Right atrium auricular region (tissue), 2 donors: ENCODE results near the gene TSC22D2. TPM values are rescaled to one million over a fixed set of nuclear protein-coding genes. Genes with fewer than 3 reads are reported as not detected.
"Not testable (repeated sequence)": the region's sequence is repeated elsewhere in the genome, so short reads cannot be mapped to it uniquely, and the experiment has no call there.

Source experiments
- DNase-seq: peaks from one replicate; pipeline ENCODE4 v3.0.0-alpha.2; 2019; ENCODE audit warnings: low spot score
- H3K27ac ChIP-seq, 2 donors: fragments of 200-600 bp; sonication (generic); 1 replicate in 1 of 2; 2 replicates in 1 of 2; pipeline ENCODE4 v1.5.1; 2016 to 2019
- H3K27me3 ChIP-seq, 2 donors: fragments of 200-600 bp; sonication (generic); one replicate each; pipeline versions ENCODE4 v1.5.1 to v1.6.0; 2017 to 2019
- H3K36me3 ChIP-seq: fragments of 200-600 bp; sonication (generic); one replicate; pipeline ENCODE4 v1.5.1; 2016
- H3K4me1 ChIP-seq, 2 donors: fragments of 200-600 bp; sonication (generic); one replicate each; pipeline versions ENCODE4 v1.5.1 to v1.6.0; 2017 to 2019
- H3K4me3 ChIP-seq, 2 donors: fragments of 200-600 bp; sonication (generic); 1 replicate in 1 of 2; 2 replicates in 1 of 2; pipeline ENCODE4 v1.5.1; 2017 to 2019; ENCODE audit warnings: mild to moderate bottlenecking in 1 of 2, moderate library complexity in 1 of 2
- H3K9me3 ChIP-seq, 2 donors: fragments of 200-600 bp; sonication (generic); one replicate each; pipeline ENCODE4 v1.5.1; 2019
- CTCF ChIP-seq, 2 donors: fragments of 200-600 bp; sonication (generic); IDR thresholded peaks; one replicate each; pipeline ENCODE4 v1.5.1; 2019; ENCODE audit warnings: antibody characterized with exemption in 2 of 2
- total RNA-seq, 2 donors: library from RNA; depleted of rRNA; stranded (reverse); fragments of >200 nt; gene quantifications; one replicate each; pipeline ENCODE4 v1.1.0, GENCODE V29; 2016

TSC22D2 gene
- total RNA-seq, 2 donors from 2014 or later, result 18.1 to 23.5 TPM

- H3K36me3 ChIP-seq, result no peaks in the 10 kb centered on the region
- H3K9me3 ChIP-seq, result no peaks in the 10 kb centered on the region
Measured at GRCh38 chr3:150497956-150498355, 89.9 kb downstream of the TSC22D2 start.

GRCh38 chr3:150500960-150501359 is 92.9 kb downstream of the TSC22D2 start:
- H3K9me3 ChIP-seq, H3K4me1 ChIP-seq, H3K27ac ChIP-seq, H3K36me3 ChIP-seq, H3K4me3 ChIP-seq, H3K27me3 ChIP-seq, DNase-seq: not testable (repeated sequence)

More at GRCh38 chr3:150497956-150498355, 89.9 kb downstream of the TSC22D2 start:
- H3K27me3 ChIP-seq, result no peaks in the 10 kb centered on the region
- TF ChIP-seq CTCF (IDR thresholded peaks at IDR 0.05), result no peak
- no peak overlapping the region for H3K4me3 ChIP-seq
- no peak overlapping the region for H3K27ac ChIP-seq
- no peak for DNase-seq
- H3K4me1 ChIP-seq, result no peaks in the 10 kb centered on the region

GRCh38 chr3:150503402-150504099 is 95.5 kb downstream of the TSC22D2 start:
- H3K27me3 ChIP-seq, result no peaks in the 10 kb centered on the region
- TF ChIP-seq CTCF (IDR thresholded peaks at IDR 0.05), result no peak
- DNase-seq, result no peak
- H3K27ac ChIP-seq, result no peak overlapping the region
- no peaks in the 10 kb centered on the region for H3K36me3 ChIP-seq
- no peaks in the 10 kb centered on the region for H3K4me1 ChIP-seq
- H3K9me3 ChIP-seq, result no peaks in the 10 kb centered on the region
- no peak overlapping the region for H3K4me3 ChIP-seq

DNA sequence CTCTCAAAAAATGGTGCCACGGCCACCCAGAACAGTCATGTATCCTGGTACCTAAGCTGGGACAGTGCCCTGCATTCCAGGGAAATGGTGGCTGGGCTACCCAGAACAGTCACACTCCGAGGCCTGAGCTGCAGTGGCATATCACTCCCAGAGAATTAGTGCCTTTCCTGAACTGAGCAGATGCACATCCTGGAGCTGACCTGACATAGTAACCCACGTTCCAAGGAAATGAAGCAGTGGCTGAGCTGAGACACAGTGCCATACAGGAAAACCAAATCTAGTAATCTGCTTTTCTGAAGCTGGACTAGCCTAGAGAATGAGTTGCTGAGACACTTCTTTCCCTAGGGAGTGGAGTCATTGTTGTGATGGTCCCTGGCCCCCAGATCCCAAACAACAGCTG is 96.4 kb downstream of the TSC22D2 start:
- no peak for TF ChIP-seq CTCF (IDR thresholded peaks at IDR 0.05)
- DNase-seq, result no peak
- H3K27me3 ChIP-seq, result no peaks in the 10 kb centered on the region
- H3K36me3 ChIP-seq, result no peaks in the 10 kb centered on the region
- H3K27ac ChIP-seq, result no peak overlapping the region
- no peaks in the 10 kb centered on the region for H3K4me1 ChIP-seq
- H3K9me3 ChIP-seq, result no peaks in the 10 kb centered on the region
- H3K4me3 ChIP-seq, result no peak overlapping the region

DNA sequence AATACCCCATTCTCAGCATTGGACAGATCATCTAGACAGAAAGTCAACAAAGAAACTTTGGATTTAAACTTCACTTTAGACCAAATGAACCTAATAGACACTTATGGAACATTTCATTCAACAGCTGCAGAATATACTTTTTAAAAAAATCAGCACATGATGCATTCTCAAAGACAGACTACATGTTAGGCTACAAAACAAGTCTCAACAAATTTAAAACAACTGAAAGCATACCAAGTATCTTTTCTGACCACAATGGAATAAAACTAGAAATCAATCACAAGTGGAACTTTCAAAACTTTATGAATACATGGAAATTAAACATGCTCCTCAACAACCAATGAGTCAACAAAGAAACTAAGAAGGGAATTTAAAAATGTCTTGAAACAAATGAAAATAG is 100.3 kb downstream of the TSC22D2 start:
- H3K4me3 ChIP-seq, result no peak overlapping the region
- H3K4me1 ChIP-seq, result no peaks in the 10 kb centered on the region
- no peaks in the 10 kb centered on the region for H3K9me3 ChIP-seq
- no peak for TF ChIP-seq CTCF (IDR thresholded peaks at IDR 0.05)
- no peak for DNase-seq
- H3K27ac ChIP-seq, result no peak overlapping the region
- H3K27me3 ChIP-seq, result no peaks in the 10 kb centered on the region
- no peaks in the 10 kb centered on the region for H3K36me3 ChIP-seq

- H3K27me3 ChIP-seq, result no peaks in the 10 kb centered on the region
- H3K4me1 ChIP-seq, result no peaks in the 10 kb centered on the region
- H3K9me3 ChIP-seq, result no peaks in the 10 kb centered on the region
- TF ChIP-seq CTCF (IDR thresholded peaks at IDR 0.05), result no peak
- H3K36me3 ChIP-seq, result no peaks in the 10 kb centered on the region
- DNase-seq, result no peak
- no peak overlapping the region for H3K27ac ChIP-seq
- no peak overlapping the region for H3K4me3 ChIP-seq
Measured at GRCh38 chr3:150509780-150510179, 101.7 kb downstream of the TSC22D2 start.
